WTC11 (cell line): ENCODE results near the gene KAT6B. TPM values are rescaled to one million over a fixed set of nuclear protein-coding genes. Genes with fewer than 3 reads are reported as not detected.
"Not testable (repeated sequence)": the region's sequence is repeated elsewhere in the genome, so short reads cannot be mapped to it uniquely, and the experiment has no call there.

Experiments
- ATAC-seq: fragments of 200-7000 bp; cut with Tn5 transposase; 2 replicates; pipeline ENCODE4 v1.10.0; 2021; ENCODE audit warnings: mild to moderate bottlenecking, moderate library complexity
- CTCF ChIA-PET: fragments of 300-600 bp; sonication (Branson Sonifier 250); formaldehyde crosslinking; loops from one replicate; lab custom pipeline; 2021; ENCODE audit warnings: antibody characterized with exemption; lab: Charles Lee
- POLR2A ChIA-PET: fragments of 350-600 bp; sonication (Branson Sonifier 250); formaldehyde crosslinking; loops from one replicate; lab custom pipeline; 2021; ENCODE audit warnings: antibody characterized with exemption; lab: Charles Lee
- DNase-seq: peaks from one replicate; pipeline ENCODE4 v3.0.0; 2021; ENCODE audit warnings: low spot score
- H3K27ac Mint-ChIP-seq: 2 replicates; pipeline ENCODE4 v1.8.0; 2021; ENCODE audit warnings: mixed read lengths
- H3K27me3 Mint-ChIP-seq: 2 replicates; pipeline ENCODE4 v1.8.0; 2021; ENCODE audit warnings: low read depth, mild to moderate bottlenecking, moderate library complexity, mixed read lengths
- H3K36me3 Mint-ChIP-seq: 2 replicates; pipeline ENCODE4 v1.8.0; 2021; ENCODE audit warnings: mixed read lengths
- H3K4me1 Mint-ChIP-seq: 2 replicates; pipeline ENCODE4 v1.8.0; 2022; ENCODE audit warnings: mixed read lengths
- H3K4me3 Mint-ChIP-seq: 2 replicates; pipeline ENCODE4 v1.8.0; 2021; ENCODE audit warnings: mild to moderate bottlenecking, moderate library complexity, mixed read lengths
- H3K9me3 Mint-ChIP-seq: 2 replicates; pipeline ENCODE4 v1.8.0; 2021; ENCODE audit warnings: mixed read lengths
- CBFB ChIP-seq: sonication (generic); formaldehyde crosslinking; IDR thresholded peaks from 2 replicates; pipeline ENCODE4 v1.8.1; 2022; ENCODE audit warnings: mild to moderate bottlenecking, low read depth, missing genetic modification reagents
- CREB1 ChIP-seq: sonication (generic); formaldehyde crosslinking; IDR thresholded peaks from 2 replicates; pipeline ENCODE4 v1.8.0; 2023; ENCODE audit warnings: mild to moderate bottlenecking, missing genetic modification reagents
- ELF4 ChIP-seq: sonication (generic); formaldehyde crosslinking; IDR thresholded peaks from 2 replicates; pipeline ENCODE4 v1.8.1; 2022; ENCODE audit warnings: low read depth, mild to moderate bottlenecking, moderate library complexity, missing genetic modification reagents
- GABPB1 ChIP-seq: sonication (generic); formaldehyde crosslinking; IDR thresholded peaks from 2 replicates; pipeline ENCODE4 v1.8.1; 2023; ENCODE audit warnings: mild to moderate bottlenecking, missing genetic modification reagents
- GRHL2 ChIP-seq: fragments of 250-450 bp; sonication (Bioruptor Pico); IDR thresholded peaks from 2 replicates; pipeline ENCODE4 v1.8.0; 2022; ENCODE audit warnings: mild to moderate bottlenecking, moderate library complexity; ENCODE audit not compliant: insufficient replicate concordance, severe bottlenecking
- IRF2 ChIP-seq: sonication (generic); formaldehyde crosslinking; IDR thresholded peaks from 2 replicates; pipeline ENCODE4 v1.8.0; 2022; ENCODE audit warnings: low read depth, missing genetic modification reagents, borderline replicate concordance
- JUN ChIP-seq: sonication (generic); formaldehyde crosslinking; IDR thresholded peaks from 2 replicates; pipeline ENCODE4 v1.8.0; 2023; ENCODE audit warnings: mild to moderate bottlenecking, missing genetic modification reagents
- MXD4 ChIP-seq: fragments of 250-450 bp; sonication (Bioruptor Pico); IDR thresholded peaks from 2 replicates; pipeline ENCODE4 v1.8.0; 2021; ENCODE audit warnings: mild to moderate bottlenecking, moderate library complexity, borderline replicate concordance
- PRRX2 ChIP-seq: fragments of 250-450 bp; sonication (Bioruptor Pico); IDR thresholded peaks from 2 replicates; pipeline ENCODE4 v1.8.0; 2021; ENCODE audit warnings: mild to moderate bottlenecking
- SMAD4 ChIP-seq: sonication (generic); formaldehyde crosslinking; IDR thresholded peaks from 2 replicates; pipeline ENCODE4 v1.8.0; 2022; ENCODE audit warnings: mild to moderate bottlenecking, missing genetic modification reagents
- TP53 ChIP-seq: sonication (generic); formaldehyde crosslinking; IDR thresholded peaks from 2 replicates; pipeline ENCODE4 v1.8.1; 2023; ENCODE audit warnings: mild to moderate bottlenecking, missing genetic modification reagents
- ZBTB21 ChIP-seq: sonication (generic); formaldehyde crosslinking; IDR thresholded peaks from 2 replicates; pipeline ENCODE4 v1.8.1; 2023; ENCODE audit warnings: mild to moderate bottlenecking, missing genetic modification reagents, borderline replicate concordance
- ZNF121 ChIP-seq: sonication (generic); formaldehyde crosslinking; IDR thresholded peaks from 2 replicates; pipeline ENCODE4 v1.8.0; 2023; ENCODE audit warnings: missing genetic modification reagents
- ZNF138 ChIP-seq: sonication (generic); formaldehyde crosslinking; conservative IDR thresholded peaks from 2 replicates; pipeline ENCODE4 v1.8.1; 2022; ENCODE audit warnings: mild to moderate bottlenecking, moderate library complexity, missing genetic modification reagents
- ZNF219 ChIP-seq: sonication (generic); formaldehyde crosslinking; IDR thresholded peaks from 2 replicates; pipeline ENCODE4 v1.8.0; 2023; ENCODE audit warnings: missing genetic modification reagents, mild to moderate bottlenecking, borderline replicate concordance
- ZNF396 ChIP-seq: fragments of 250-450 bp; sonication (Bioruptor Pico); IDR thresholded peaks from 2 replicates; pipeline ENCODE4 v1.8.0; 2021; ENCODE audit warnings: mild to moderate bottlenecking, moderate library complexity, borderline replicate concordance
- ZNF423 ChIP-seq: fragments of 250-450 bp; sonication (Bioruptor Pico); IDR thresholded peaks from 2 replicates; pipeline ENCODE4 v2.1.2; 2022; ENCODE audit warnings: mild to moderate bottlenecking, moderate library complexity
- total RNA-seq: library from RNA; stranded (reverse); gene quantifications from 3 replicates; pipeline ENCODE4 v1.2.3, GENCODE V29; 2021
- TF ChIP-seq, protein P1 (sequence below): sonication (generic); formaldehyde crosslinking; IDR thresholded peaks from 2 replicates; pipeline ENCODE4 v1.8.0; 2022; ENCODE audit warnings: mild to moderate bottlenecking, missing genetic modification reagents
- TF ChIP-seq, protein P2 (sequence below): fragments of 250-450 bp; sonication (Bioruptor Pico); IDR thresholded peaks from 2 replicates; pipeline ENCODE4 v2.1.2; 2022; ENCODE audit warnings: mild to moderate bottlenecking, moderate library complexity
- TF ChIP-seq, protein P3 (sequence below): fragments of 250-450 bp; sonication (Bioruptor Pico); IDR thresholded peaks from 2 replicates; pipeline ENCODE4 v1.9.0; 2021; ENCODE audit warnings: moderate library complexity, mild to moderate bottlenecking, inconsistent platforms, borderline replicate concordance
- TF ChIP-seq, protein P4 (sequence below): sonication (generic); formaldehyde crosslinking; IDR thresholded peaks from 2 replicates; pipeline ENCODE4 v1.8.1; 2023; ENCODE audit warnings: mild to moderate bottlenecking, moderate library complexity, missing genetic modification reagents
- TF ChIP-seq, protein P5 (sequence below): sonication (generic); formaldehyde crosslinking; IDR thresholded peaks from 2 replicates; pipeline ENCODE4 v1.8.0; 2023; ENCODE audit warnings: missing genetic modification reagents
- TF ChIP-seq, protein P6 (sequence below): fragments of 250-450 bp; sonication (Bioruptor Pico); IDR thresholded peaks from 2 replicates; pipeline ENCODE4 v1.8.0; 2021; ENCODE audit warnings: mild to moderate bottlenecking

Gene KAT6B
- total RNA-seq, 1 experiment from 2014 or later = 18.5 TPM

DNA sequence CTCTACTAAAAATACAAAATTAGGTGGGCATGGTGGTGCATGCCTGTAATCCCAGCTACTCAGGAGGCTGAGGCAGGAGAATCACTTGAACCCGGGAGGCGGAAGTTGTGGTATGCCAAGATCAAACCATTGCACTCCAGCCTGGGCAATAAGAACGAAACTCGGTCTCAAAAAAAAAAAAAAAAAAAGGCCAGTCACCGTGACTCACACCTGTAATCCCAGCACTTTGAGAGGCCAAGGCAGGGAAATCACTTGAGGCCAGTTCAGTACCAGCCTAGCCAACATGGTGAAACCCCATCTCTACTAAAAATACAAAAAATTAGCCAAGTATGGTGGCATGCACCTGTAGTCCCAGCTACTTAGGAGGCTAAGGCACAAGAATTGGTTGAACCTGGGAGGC, 34.4 kb upstream of the KAT6B start:
- H3K27me3 Mint-ChIP-seq, H3K36me3 Mint-ChIP-seq, H3K9me3 Mint-ChIP-seq, H3K27ac Mint-ChIP-seq, DNase-seq, H3K4me3 Mint-ChIP-seq, ATAC-seq: not testable (repeated sequence)
- POLR2A ChIA-PET = interaction anchor here (0.7 kb wide), 1 partner anchor 12 kb away, joined by 3 read pairs; no protein-coding TSS in a partner anchor
- H3K4me1 Mint-ChIP-seq = peaks cover 13% of the 10 kb centered on the region
- CTCF ChIA-PET = interaction anchor here (0.5 kb wide), 1 partner anchor 356 kb away, joined by 3 read pairs; no protein-coding TSS in a partner anchor

DNA sequence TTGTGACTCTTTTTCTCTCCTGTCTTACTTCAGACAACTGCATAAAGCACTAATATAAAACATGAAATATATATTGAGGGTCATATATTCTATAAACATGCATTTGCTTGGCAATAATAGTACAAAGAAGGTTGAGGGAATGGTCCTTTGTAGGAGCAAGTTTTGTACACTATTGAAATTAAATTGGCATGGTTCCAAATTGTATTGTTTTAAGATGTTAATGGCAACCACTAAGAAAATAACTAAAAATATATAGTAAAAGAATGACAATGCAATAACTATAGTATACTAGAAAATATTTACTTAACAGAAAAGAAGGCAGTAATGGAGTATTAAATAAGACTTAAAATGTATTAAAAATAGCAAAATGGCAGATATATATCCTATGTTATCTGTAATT, 33.7 kb upstream of the KAT6B start:
- Mint-ChIP-seq H3K27ac (no peak overlapping the region), H3K27me3 (no peaks in the 10 kb centered on the region), H3K4me3 (no peak overlapping the region), H3K36me3 (no peaks in the 10 kb centered on the region), H3K4me1 (peaks cover 17% of the 10 kb centered on the region), H3K9me3 (no peaks in the 10 kb centered on the region)
- ChIA-PET CTCF (no interaction called here), POLR2A (no interaction called here)
- ATAC-seq = no peak
- no peak for DNase-seq
- TF ChIP-seq GABPB1 (CRISPR knock-in tag) (no peak), SMAD4 (no peak), CREB1 (CRISPR knock-in tag) (no peak), ZNF121 (CRISPR knock-in tag) (no peak), CBFB (CRISPR knock-in tag) (no peak), ZNF138 (CRISPR knock-in tag) (no peak), ZNF423 (CRISPR knock-in tag) (no peak), GRHL2 (no peak), TP53 (CRISPR knock-in tag) (no peak)
- TF ChIP-seq, protein P1, sequence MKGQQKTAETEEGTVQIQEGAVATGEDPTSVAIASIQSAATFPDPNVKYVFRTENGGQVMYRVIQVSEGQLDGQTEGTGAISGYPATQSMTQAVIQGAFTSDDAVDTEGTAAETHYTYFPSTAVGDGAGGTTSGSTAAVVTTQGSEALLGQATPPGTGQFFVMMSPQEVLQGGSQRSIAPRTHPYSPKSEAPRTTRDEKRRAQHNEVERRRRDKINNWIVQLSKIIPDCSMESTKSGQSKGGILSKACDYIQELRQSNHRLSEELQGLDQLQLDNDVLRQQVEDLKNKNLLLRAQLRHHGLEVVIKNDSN (CRISPR knock-in tag) = no peak
- TF ChIP-seq, protein P2, sequence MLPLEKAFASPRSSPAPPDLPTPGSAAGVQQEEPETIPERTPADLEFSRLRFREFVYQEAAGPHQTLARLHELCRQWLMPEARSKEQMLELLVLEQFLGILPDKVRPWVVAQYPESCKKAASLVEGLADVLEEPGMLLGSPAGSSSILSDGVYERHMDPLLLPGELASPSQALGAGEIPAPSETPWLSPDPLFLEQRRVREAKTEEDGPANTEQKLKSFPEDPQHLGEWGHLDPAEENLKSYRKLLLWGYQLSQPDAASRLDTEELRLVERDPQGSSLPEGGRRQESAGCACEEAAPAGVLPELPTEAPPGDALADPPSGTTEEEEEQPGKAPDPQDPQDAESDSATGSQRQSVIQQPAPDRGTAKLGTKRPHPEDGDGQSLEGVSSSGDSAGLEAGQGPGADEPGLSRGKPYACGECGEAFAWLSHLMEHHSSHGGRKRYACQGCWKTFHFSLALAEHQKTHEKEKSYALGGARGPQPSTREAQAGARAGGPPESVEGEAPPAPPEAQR = no peak

DNA sequence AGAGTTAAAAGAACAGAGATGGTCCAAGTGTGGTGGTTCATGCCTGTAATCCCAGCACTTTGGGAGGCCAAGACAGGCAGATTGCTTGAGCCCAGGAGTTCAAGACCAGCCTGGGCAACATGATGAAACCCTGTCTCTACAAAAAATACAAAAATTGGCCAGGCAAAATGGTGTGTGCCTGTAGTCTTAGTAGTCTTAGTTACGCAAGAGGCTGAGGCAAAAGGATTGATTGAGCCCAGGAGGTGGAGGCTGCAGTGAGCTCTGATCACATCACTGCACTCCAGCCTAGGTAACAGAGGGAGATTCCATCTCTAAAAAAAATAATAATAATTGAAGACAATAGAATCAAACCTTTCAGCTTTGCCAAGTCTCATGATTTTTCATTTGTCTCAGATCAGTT, 33.2 kb upstream of the KAT6B start:
- DNase-seq, H3K27ac Mint-ChIP-seq, ATAC-seq, H3K4me3 Mint-ChIP-seq, H3K9me3 Mint-ChIP-seq, POLR2A ChIA-PET, H3K27me3 Mint-ChIP-seq, H3K36me3 Mint-ChIP-seq: not testable (repeated sequence)
- CTCF ChIA-PET = interaction anchor here (0.9 kb wide), 1 partner anchor 374 kb away, joined by 3 read pairs; no protein-coding TSS in a partner anchor
- H3K4me1 Mint-ChIP-seq = peaks cover 17% of the 10 kb centered on the region

DNA sequence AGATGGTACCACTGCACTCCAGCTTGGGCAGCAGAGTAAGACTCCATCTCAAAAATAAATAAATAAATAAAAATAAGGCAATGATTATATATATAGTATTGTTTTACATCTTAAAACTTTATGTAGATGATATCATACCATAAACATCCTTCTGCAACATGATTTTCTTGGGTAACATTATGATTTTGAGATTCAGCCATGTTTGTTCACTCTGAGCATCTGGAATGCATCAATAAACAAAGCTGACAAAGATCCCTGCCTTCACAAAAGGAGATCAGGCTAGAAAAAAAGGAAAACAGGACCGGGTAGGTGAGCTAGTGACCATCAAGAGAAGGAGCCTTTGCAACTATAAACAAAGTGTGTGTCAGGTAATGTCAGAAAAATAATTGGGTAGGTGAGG, 31.9 kb upstream of the KAT6B start:
- Mint-ChIP-seq H3K36me3 (no peaks in the 10 kb centered on the region), H3K27ac (peak overlapping the region; percentile 8; the same call in 1 of the 2 replicates), H3K4me3 (no peak overlapping the region), H3K4me1 (peaks cover 17% of the 10 kb centered on the region), H3K9me3 (no peaks in the 10 kb centered on the region), H3K27me3 (no peaks in the 10 kb centered on the region)
- ChIA-PET POLR2A (no interaction called here), CTCF (no interaction called here)
- ATAC-seq (no peak), DNase-seq (no peak)
- no peak for TF ChIP-seq ZNF138 (CRISPR knock-in tag)
- no peak for TF ChIP-seq IRF2 (CRISPR knock-in tag)
- TF ChIP-seq, protein P3, sequence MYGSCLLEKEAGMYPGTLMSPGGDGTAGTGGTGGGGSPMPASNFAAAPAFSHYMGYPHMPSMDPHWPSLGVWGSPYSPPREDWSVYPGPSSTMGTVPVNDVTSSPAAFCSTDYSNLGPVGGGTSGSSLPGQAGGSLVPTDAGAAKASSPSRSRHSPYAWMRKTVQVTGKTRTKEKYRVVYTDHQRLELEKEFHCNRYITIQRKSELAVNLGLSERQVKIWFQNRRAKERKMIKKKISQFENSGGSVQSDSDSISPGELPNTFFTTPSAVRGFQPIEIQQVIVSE (CRISPR knock-in tag) = no peak
- no peak for TF ChIP-seq ZBTB21
- TF ChIP-seq ELF4 (CRISPR knock-in tag) = no peak
- no peak for TF ChIP-seq MXD4 (CRISPR knock-in tag)
- TF ChIP-seq, protein P4, sequence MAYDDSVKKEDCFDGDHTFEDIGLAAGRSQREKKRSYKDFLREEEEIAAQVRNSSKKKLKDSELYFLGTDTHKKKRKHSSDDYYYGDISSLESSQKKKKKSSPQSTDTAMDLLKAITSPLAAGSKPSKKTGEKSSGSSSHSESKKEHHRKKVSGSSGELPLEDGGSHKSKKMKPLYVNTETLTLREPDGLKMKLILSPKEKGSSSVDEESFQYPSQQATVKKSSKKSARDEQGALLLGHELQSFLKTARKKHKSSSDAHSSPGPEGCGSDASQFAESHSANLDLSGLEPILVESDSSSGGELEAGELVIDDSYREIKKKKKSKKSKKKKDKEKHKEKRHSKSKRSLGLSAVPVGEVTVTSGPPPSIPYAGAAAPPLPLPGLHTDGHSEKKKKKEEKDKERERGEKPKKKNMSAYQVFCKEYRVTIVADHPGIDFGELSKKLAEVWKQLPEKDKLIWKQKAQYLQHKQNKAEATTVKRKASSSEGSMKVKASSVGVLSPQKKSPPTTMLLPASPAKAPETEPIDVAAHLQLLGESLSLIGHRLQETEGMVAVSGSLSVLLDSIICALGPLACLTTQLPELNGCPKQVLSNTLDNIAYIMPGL (CRISPR knock-in tag) = no peak
- no peak for TF ChIP-seq JUN (CRISPR knock-in tag)
- no peak for TF ChIP-seq ZNF219 (CRISPR knock-in tag)
- TF ChIP-seq PRRX2 (CRISPR knock-in tag) = no peak
- TF ChIP-seq CREB1 (CRISPR knock-in tag) = no peak
- TF ChIP-seq, protein P5, sequence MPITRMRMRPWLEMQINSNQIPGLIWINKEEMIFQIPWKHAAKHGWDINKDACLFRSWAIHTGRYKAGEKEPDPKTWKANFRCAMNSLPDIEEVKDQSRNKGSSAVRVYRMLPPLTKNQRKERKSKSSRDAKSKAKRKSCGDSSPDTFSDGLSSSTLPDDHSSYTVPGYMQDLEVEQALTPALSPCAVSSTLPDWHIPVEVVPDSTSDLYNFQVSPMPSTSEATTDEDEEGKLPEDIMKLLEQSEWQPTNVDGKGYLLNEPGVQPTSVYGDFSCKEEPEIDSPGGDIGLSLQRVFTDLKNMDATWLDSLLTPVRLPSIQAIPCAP (CRISPR knock-in tag) = no peak
- TF ChIP-seq, protein P6, sequence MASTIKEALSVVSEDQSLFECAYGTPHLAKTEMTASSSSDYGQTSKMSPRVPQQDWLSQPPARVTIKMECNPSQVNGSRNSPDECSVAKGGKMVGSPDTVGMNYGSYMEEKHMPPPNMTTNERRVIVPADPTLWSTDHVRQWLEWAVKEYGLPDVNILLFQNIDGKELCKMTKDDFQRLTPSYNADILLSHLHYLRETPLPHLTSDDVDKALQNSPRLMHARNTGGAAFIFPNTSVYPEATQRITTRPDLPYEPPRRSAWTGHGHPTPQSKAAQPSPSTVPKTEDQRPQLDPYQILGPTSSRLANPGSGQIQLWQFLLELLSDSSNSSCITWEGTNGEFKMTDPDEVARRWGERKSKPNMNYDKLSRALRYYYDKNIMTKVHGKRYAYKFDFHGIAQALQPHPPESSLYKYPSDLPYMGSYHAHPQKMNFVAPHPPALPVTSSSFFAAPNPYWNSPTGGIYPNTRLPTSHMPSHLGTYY (CRISPR knock-in tag) = no peak
- TF ChIP-seq ZNF396 = no peak
